SU-DHL-6 (cell line): ENCODE measurements around the gene CAB39.

ENCODE experiments used
- EZH2phosphoT487 ChIP-seq: fragments of 200-600 bp; sonication (generic), shearing (Covaris generic); conservative IDR thresholded peaks from 2 replicates; pipeline ENCODE4 v1.6.1; 2018; ENCODE audit warnings: mild to moderate bottlenecking, antibody characterized with exemption, low read length, moderate library complexity, mixed read lengths
- TF ChIP-seq, protein P1 (sequence below): fragments of 200-600 bp; sonication (generic); IDR thresholded peaks from one replicate; pipeline ENCODE4 v1.5.1; 2017; ENCODE audit warnings: antibody characterized with exemption, mild to moderate bottlenecking, low read length, moderate library complexity; ENCODE audit not compliant: insufficient read depth, poor library complexity, severe bottlenecking

DNA sequence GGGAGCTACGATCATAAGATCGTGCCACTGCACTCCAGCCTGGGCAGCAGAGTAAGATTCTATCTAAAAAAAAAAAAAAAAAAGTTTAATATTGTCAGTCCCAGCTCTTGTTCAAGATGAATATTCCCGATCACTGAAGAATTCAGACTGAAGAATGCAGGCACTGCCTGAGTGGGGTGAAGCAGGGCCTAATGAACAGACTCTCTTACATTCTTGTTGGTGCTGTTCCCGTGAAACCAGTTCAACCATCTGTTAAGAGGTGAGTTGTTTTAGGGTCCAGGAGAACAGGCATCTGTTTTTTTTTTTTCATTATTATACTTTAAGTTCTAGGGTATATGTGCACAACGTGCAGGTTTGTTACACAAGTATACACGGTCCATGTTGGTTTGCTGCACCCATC lies 17.1 kb upstream of the CAB39 start:
- TF ChIP-seq, protein P1, sequence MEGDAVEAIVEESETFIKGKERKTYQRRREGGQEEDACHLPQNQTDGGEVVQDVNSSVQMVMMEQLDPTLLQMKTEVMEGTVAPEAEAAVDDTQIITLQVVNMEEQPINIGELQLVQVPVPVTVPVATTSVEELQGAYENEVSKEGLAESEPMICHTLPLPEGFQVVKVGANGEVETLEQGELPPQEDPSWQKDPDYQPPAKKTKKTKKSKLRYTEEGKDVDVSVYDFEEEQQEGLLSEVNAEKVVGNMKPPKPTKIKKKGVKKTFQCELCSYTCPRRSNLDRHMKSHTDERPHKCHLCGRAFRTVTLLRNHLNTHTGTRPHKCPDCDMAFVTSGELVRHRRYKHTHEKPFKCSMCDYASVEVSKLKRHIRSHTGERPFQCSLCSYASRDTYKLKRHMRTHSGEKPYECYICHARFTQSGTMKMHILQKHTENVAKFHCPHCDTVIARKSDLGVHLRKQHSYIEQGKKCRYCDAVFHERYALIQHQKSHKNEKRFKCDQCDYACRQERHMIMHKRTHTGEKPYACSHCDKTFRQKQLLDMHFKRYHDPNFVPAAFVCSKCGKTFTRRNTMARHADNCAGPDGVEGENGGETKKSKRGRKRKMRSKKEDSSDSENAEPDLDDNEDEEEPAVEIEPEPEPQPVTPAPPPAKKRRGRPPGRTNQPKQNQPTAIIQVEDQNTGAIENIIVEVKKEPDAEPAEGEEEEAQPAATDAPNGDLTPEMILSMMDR: no peak
- no peak for TF ChIP-seq EZH2phosphoT487
